Testis (tissue), 2 donors: ENCODE data around the gene N4BP2L1.

Experiments used
- CTCF ChIP-seq, 3 experiments: fragments of 450-650 bp in 2 of 3; fragments of 200-600 bp in 1 of 3; sonication (generic) in 1 of 3; IDR thresholded peaks; one replicate each; pipeline ENCODE4 v1.5.1; 2016 to 2019; ENCODE audit warnings: antibody characterized with exemption in 3 of 3, mild to moderate bottlenecking in 2 of 3, moderate library complexity in 1 of 3
- POLR2A ChIP-seq: fragments of 450-650 bp; IDR thresholded peaks from one replicate; pipeline ENCODE4 v1.6.1; 2017; ENCODE audit warnings: antibody characterized with exemption, mild to moderate bottlenecking, moderate library complexity

- TF ChIP-seq CTCF (IDR thresholded peaks at IDR 0.05) (peak; percentile 27 to 38 (median 36)), POLR2A (no peak)
Measured at GRCh38 chr13:32381539-32381938, 46.4 kb downstream of the N4BP2L1 start.
